ENCODE data around the gene LSM8.

GRCh38 chr7:118194571-118194970 lies 10.6 kb downstream of the LSM8 start:
- TF ChIP-seq CTCF (conservative IDR thresholded peaks at IDR 0.05) = no peak
- TF ChIP-seq ZFX (IDR thresholded peaks at IDR 0.05) = no peak
